SU-DHL-6 (cell line): ENCODE measurements around the gene TTC23.

Experiments
- EZH2phosphoT487 ChIP-seq: fragments of 200-600 bp; sonication (generic), shearing (Covaris generic); conservative IDR thresholded peaks from 2 replicates; pipeline ENCODE4 v1.6.1; 2018; ENCODE audit warnings: mild to moderate bottlenecking, antibody characterized with exemption, low read length, moderate library complexity, mixed read lengths
- TF ChIP-seq, protein P1 (sequence below): fragments of 200-600 bp; sonication (generic); IDR thresholded peaks from one replicate; pipeline ENCODE4 v1.5.1; 2017; ENCODE audit warnings: antibody characterized with exemption, mild to moderate bottlenecking, low read length, moderate library complexity; ENCODE audit not compliant: insufficient read depth, poor library complexity, severe bottlenecking

DNA sequence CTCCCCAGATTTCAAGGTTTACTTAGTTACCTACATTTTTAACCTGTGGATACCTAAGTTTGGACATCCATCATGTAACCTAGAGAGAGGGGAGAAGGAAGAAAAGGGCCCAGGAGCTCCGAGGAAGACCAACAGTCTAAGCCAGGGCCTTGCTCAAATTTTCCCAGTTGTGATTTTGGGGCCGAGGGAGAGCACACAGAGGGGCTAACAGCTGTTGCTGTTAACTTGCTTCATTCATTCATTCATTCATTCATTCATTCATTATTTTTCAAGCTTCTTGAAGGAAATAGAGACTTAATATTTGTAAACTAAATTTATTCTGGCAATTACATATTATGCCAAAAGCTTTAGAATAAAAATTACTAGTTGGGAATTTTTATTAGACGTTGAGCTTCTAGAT is 121.6 kb downstream of the TTC23 start:
- TF ChIP-seq, protein P1, sequence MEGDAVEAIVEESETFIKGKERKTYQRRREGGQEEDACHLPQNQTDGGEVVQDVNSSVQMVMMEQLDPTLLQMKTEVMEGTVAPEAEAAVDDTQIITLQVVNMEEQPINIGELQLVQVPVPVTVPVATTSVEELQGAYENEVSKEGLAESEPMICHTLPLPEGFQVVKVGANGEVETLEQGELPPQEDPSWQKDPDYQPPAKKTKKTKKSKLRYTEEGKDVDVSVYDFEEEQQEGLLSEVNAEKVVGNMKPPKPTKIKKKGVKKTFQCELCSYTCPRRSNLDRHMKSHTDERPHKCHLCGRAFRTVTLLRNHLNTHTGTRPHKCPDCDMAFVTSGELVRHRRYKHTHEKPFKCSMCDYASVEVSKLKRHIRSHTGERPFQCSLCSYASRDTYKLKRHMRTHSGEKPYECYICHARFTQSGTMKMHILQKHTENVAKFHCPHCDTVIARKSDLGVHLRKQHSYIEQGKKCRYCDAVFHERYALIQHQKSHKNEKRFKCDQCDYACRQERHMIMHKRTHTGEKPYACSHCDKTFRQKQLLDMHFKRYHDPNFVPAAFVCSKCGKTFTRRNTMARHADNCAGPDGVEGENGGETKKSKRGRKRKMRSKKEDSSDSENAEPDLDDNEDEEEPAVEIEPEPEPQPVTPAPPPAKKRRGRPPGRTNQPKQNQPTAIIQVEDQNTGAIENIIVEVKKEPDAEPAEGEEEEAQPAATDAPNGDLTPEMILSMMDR, result no peak
- no peak for TF ChIP-seq EZH2phosphoT487
